Ishikawa (cell line): ENCODE results near the gene SLC9A1.

Experiments used
- CEBPB ChIP-seq: IDR thresholded peaks from 2 replicates; pipeline ENCODE4 v1.6.1; 2012
- CREB1 ChIP-seq: IDR thresholded peaks from 2 replicates; pipeline ENCODE4 v1.6.1; 2012; ENCODE audit warnings: low read depth
- EGR1 ChIP-seq: IDR thresholded peaks from 2 replicates; pipeline ENCODE4 v1.6.1; 2012
- EP300 ChIP-seq: IDR thresholded peaks from 2 replicates; pipeline ENCODE4 v1.6.1; 2012; ENCODE audit warnings: borderline replicate concordance
- FOXM1 ChIP-seq: IDR thresholded peaks from 2 replicates; pipeline ENCODE4 v1.6.1; 2012; ENCODE audit warnings: low read depth, borderline replicate concordance
- NFIC ChIP-seq: IDR thresholded peaks from 2 replicates; pipeline ENCODE4 v1.6.1; 2012
- RAD21 ChIP-seq: IDR thresholded peaks from 2 replicates; pipeline ENCODE4 v1.6.1; 2012; ENCODE audit warnings: low read depth
- TAF1 ChIP-seq: IDR thresholded peaks from 2 replicates; pipeline ENCODE4 v1.6.1; 2012; ENCODE audit warnings: low read depth, mild to moderate bottlenecking
- TCF12 ChIP-seq: IDR thresholded peaks from 2 replicates; pipeline ENCODE4 v1.6.1; 2012; ENCODE audit warnings: low read depth
- TEAD4 ChIP-seq: IDR thresholded peaks from 2 replicates; pipeline ENCODE4 v1.6.1; 2012
- YY1 ChIP-seq: IDR thresholded peaks from 2 replicates; pipeline ENCODE4 v1.6.1; 2012; ENCODE audit warnings: low read depth
- ZBTB7A ChIP-seq: IDR thresholded peaks from 2 replicates; pipeline ENCODE4 v1.6.1; 2012; ENCODE audit warnings: low read depth
- TF ChIP-seq, protein P1 (sequence below): IDR thresholded peaks from 2 replicates; pipeline ENCODE4 v1.6.1; 2012; ENCODE audit warnings: low read depth, mild to moderate bottlenecking
- TF ChIP-seq, protein P2 (sequence below): IDR thresholded peaks from 2 replicates; pipeline ENCODE4 v1.6.1; 2012
- TF ChIP-seq, protein P3 (sequence below): IDR thresholded peaks from 2 replicates; pipeline ENCODE4 v1.6.1; 2012

The SLC9A1 gene

DNA sequence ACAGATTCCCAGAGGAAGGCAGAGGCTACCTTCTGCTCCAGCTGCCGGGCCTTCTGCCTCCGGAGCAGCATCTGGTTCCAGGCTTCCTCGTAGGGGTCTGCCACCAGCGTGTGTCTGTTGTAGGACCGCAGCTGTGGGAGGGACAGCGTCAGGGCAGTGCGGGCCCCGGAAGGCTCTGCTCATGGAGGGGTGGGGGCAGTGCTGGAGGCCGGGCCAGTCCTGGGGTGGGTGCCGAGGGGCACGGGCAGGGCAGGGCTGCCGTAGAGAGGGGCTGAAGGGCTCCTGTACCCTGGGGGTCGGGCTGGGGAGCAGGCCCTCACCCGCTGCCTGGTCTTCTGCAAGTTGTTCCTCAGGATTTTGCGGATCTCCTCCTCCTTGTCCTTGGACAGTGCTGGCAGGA is 53.2 kb downstream of the SLC9A1 start:
- TF ChIP-seq, protein P1, sequence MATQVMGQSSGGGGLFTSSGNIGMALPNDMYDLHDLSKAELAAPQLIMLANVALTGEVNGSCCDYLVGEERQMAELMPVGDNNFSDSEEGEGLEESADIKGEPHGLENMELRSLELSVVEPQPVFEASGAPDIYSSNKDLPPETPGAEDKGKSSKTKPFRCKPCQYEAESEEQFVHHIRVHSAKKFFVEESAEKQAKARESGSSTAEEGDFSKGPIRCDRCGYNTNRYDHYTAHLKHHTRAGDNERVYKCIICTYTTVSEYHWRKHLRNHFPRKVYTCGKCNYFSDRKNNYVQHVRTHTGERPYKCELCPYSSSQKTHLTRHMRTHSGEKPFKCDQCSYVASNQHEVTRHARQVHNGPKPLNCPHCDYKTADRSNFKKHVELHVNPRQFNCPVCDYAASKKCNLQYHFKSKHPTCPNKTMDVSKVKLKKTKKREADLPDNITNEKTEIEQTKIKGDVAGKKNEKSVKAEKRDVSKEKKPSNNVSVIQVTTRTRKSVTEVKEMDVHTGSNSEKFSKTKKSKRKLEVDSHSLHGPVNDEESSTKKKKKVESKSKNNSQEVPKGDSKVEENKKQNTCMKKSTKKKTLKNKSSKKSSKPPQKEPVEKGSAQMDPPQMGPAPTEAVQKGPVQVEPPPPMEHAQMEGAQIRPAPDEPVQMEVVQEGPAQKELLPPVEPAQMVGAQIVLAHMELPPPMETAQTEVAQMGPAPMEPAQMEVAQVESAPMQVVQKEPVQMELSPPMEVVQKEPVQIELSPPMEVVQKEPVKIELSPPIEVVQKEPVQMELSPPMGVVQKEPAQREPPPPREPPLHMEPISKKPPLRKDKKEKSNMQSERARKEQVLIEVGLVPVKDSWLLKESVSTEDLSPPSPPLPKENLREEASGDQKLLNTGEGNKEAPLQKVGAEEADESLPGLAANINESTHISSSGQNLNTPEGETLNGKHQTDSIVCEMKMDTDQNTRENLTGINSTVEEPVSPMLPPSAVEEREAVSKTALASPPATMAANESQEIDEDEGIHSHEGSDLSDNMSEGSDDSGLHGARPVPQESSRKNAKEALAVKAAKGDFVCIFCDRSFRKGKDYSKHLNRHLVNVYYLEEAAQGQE = no peak
- TF ChIP-seq TEAD4 = no peak
- TF ChIP-seq, protein P2, sequence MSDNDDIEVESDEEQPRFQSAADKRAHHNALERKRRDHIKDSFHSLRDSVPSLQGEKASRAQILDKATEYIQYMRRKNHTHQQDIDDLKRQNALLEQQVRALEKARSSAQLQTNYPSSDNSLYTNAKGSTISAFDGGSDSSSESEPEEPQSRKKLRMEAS = no peak
- TF ChIP-seq TCF12 = no peak
- no peak for TF ChIP-seq CEBPB
- TF ChIP-seq CREB1 = no peak
- TF ChIP-seq RAD21 = no peak
- no peak for TF ChIP-seq EGR1

DNA sequence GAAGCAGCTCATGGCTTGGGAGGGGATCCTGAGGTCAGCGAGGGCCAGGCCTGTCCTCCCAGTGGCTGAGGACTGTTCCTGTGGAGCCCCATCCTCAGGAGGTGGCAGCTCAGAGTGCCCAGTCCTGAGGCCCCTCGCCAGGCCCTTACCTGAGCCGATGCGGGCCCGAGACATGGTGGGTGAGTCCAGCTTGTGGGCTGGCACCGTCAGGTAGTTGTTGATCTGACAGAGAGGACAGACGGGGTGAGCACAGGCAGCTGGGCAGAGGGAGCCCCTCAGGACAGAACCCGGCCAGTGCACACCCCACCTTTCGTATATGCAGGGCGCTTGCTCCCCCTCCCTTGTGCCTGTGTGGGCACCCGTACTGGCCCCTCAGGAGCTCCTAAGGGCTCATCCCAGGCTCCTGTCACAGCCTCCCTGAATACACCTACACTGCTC is 53.9 kb downstream of the SLC9A1 start:
- TF ChIP-seq TAF1 = no peak

DNA sequence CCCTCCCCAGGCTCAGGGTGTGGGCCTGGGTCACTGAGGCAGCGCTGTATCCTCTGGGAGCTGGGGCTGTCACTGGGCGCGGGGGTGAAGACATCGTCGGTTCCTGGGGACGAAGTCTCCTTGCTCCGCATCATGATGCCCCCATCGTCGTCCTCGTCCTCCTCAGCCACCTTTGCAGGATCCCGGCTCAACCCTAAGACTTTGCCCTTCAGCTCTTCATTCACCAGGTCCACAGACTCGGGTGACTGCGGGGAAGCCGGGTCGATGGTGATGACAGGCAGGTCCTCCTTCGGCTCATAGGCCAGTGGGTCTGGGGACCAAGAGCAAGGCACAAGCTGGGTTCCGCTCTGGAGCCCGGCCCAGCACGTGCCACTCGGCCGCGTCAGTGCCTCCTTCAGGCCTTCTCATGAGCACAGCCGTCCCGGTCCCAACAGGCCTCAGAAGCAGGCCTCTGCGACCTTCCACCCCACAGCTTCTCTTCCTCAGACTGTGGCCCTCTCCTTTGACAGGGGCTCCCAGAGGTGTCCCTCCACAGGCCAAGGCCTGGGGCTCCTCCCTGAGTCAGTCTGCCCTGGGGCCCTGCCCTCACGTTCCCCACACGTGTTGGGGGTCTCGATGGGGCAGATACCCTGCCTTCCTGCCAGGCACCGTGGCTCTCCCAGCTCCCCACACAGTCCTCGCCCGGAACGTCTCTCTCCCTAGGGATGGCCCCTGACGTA is 54.4 kb downstream of the SLC9A1 start:
- TF ChIP-seq TEAD4 (no peak), YY1 (no peak), FOXM1 (no peak), ZBTB7A (no peak), CREB1 (no peak), TAF1 (no peak), EP300 (no peak), RAD21 (no peak), EGR1 (no peak), NFIC (no peak), CEBPB (no peak), TCF12 (no peak)
- TF ChIP-seq, protein P1 = no peak
- TF ChIP-seq, protein P3, sequence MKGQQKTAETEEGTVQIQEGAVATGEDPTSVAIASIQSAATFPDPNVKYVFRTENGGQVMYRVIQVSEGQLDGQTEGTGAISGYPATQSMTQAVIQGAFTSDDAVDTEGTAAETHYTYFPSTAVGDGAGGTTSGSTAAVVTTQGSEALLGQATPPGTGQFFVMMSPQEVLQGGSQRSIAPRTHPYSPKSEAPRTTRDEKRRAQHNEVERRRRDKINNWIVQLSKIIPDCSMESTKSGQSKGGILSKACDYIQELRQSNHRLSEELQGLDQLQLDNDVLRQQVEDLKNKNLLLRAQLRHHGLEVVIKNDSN = no peak
- TF ChIP-seq, protein P2 = no peak

DNA sequence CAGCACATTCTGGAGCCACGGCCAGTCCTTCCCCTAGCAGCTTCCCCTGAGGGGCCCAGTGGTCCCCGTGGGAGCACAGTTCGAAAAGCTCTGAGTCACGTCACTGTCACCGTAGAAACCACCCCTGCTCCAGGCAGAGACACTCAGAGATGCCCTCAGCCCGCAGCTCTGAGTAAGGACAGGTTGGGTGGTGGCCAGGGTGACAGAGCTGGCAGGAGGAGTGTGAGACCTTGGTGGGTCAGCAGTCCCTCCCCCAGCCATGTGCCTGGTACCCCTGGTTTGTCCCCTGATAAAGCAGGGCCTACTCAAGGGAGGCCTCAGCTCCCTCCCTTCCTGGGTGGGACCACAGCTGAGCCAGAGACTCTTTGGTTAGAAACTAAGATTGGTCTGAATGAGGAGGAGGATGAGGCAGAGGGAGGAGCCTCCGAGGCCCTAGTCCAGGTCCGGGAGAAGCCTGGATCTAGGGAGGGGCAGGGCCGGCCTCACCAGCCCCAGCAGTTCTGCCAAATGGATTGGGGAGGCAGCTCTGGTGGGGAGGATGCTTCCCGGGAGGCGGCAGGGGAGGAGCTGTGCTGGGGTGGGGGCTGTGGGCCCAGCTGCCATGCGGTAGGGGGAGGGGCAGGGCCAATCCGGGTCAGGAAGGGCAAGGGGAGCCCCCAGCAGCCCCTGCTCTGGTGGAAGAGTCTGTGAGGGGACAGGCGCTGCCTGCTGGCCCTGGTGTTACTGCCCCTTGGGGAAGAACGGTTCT is 55.2 kb downstream of the SLC9A1 start:
- TF ChIP-seq TCF12 = no peak
- no peak for TF ChIP-seq NFIC
- TF ChIP-seq TEAD4 = no peak
- no peak for TF ChIP-seq FOXM1
- TF ChIP-seq CREB1 = no peak
- no peak for TF ChIP-seq EGR1
- TF ChIP-seq, protein P1 = no peak
- TF ChIP-seq TAF1 = no peak
- no peak for TF ChIP-seq RAD21
- no peak for TF ChIP-seq YY1
- TF ChIP-seq, protein P3 = no peak
- no peak for TF ChIP-seq EP300
- TF ChIP-seq, protein P2 = no peak
- TF ChIP-seq CEBPB = no peak
- TF ChIP-seq ZBTB7A = no peak
